H4 (cell line): ENCODE data around the gene NUMBL. TPM values are rescaled to one million over a fixed set of nuclear protein-coding genes. Genes with fewer than 3 reads are reported as not detected.

Source experiments
- DNase-seq: peaks from one replicate; pipeline ENCODE4 v3.0.0-alpha.2; 2015; ENCODE audit warnings: low spot score
- total RNA-seq: library from RNA; depleted of rRNA; stranded (reverse); fragments of >200 nt; shearing (Covaris generic); gene quantifications from 2 replicates; pipeline ENCODE4 v1.2.3, GENCODE V29; 2014

The NUMBL gene
- total RNA-seq, 1 experiment from 2014 or later, result 18.4 TPM

DNA sequence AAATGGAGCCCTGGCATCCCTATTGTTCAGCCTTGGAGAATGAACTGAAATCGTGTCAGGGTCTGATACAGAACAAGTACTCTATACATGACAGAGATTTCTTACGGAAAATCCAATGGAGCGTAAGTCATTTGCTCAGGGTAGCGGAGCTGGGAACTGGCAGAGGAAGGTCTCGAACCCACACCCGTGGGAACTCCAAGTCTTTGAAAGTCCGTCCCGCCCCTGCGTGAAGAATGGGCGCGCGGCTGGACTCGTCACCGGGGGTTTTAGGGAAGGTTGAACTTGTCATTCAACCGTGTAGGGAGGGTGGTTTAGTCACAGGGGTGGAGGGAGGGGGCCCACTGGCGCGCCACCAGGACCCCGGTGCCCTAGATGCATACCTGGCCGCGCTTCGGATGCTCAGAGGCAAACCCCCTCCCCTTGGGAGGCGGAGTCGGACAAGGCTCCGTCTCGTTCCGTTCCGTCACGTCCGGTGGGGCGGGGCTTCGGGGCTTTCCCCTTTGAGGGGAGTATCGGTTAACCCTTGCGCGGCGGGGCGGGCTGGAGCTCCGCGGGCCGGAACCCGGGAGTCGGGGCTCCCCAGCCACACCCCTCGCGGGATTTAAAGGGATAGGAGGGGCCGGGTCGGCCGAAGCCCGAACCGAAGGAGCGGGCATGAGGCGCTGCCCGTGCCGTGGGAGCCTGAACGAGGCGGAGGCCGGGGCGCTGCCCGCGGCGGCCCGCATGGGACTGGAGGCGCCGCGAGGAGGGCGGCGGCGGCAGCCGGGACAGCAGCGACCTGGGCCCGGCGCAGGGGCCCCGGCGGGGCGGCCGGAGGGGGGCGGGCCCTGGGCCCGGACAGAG lies 26.3 kb upstream of the NUMBL start, which contains the start of the genes COQ8B and ITPKC:
Gene COQ8B, minus strand, starts transcription at position 405 of the 843 bp plus-strand sequence. CDS start 2,254 bp downstream, outside the sequence.
Gene ITPKC, plus strand, starts transcription at position 631 of the 843 bp plus-strand sequence. Its CDS starts 24 bp downstream, at position 655.
- peak; percentile 95 for DNase-seq

DNA sequence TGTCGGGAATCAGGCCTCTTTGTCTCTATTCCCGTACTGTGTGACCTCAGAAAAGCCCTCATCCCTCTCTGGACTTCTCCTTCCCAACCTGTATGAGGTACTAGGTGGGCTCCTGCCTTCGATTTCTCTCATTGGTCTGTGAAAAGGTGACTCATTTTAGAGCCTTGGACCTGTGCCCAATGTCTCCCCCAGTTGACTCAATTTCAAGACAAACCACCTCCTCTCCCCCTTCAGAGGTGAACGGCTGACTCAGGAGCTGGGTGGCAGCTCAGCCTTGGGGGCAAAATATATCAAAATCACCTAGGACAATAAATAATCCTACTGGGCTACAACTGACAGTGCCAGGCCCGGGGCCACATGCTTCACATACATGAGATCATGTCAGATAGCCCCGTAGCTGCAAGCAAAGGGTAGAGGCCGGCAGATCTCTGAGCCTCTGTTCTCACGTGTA lies 25.6 kb upstream of the NUMBL start:
- DNase-seq, result no peak

DNA sequence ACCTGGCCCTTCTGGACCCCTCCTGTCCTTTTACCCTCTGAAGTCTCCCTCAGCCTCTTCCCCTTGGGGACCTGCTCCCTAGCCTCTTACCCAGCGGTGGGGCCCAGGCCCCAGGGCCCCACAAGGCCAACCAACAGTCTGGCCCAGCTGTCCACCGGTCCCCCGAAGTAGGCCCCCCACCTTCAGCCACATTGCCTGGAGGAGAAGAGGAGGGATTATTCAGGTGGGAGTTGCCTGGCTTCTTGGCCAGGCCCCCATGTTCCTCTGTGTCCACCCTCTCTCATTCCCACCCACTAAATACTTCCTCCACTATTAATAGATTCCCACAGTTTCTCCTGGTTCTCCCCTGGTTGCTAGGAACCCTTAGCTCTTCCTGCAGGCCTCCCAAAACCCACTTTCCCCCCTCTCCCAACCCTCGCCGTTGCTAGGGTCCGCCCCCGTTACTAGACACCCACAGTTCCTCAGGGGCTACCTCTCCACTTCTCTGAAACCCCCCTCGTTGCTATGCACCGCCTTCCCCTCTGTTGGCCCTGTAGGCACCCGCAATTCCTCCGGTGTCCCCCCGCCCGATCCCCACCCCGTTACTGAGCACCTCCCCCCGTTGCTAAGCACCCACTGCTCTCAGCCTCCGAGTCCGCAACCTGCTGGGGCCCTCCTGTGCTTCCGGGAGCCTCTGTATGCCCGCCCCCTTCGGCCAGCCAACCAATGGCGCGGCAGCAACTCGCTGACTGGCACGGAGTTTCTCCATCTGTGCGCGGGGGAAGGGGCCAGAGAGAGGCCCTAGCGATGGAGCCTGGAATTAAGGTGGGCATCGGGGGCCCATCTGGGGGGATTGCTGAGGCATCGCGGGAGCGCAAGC lies 24.2 kb upstream of the NUMBL start:
- DNase-seq, result peak; percentile 93

DNA sequence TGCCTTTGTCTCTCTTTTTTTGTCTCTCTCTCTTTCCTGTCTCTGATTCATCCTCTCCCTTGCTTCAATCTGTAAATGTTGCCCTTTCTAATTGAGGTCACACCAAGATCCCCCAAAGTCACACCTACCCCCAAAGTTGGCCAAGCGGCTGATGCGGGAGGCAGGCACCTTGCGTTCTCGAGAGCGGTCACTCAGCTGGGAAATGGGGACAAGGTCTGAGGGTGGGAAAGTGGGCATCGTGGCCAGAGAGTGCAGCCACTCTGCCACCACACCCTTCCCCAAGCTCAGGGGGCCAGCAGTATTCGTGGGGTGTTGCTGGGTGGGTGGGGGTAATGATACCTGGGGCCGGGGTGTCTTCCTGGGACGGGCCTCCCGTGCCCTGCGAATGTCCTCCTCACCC lies 23.5 kb upstream of the NUMBL start:
- DNase-seq, result no peak

DNA sequence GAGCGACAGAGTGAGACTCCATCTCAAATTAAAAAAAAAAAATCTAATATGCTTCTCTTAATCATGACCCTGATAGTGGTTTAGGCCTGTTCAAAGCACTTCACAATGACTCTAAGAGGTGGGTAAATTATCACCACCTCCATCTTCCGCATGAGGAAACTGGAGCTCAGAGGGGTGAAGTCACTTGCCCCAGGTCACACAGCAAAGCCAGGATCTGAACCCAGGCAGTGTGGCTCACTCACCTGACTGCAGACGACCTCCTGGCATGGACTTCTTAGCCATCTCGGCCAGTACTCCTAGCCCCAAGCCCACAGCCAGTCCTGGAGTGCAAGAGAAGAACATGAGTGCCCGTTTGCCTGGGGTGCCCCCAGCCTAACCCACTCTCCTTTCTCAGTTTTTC lies 19.4 kb upstream of the NUMBL start:
- no peak for DNase-seq

DNA sequence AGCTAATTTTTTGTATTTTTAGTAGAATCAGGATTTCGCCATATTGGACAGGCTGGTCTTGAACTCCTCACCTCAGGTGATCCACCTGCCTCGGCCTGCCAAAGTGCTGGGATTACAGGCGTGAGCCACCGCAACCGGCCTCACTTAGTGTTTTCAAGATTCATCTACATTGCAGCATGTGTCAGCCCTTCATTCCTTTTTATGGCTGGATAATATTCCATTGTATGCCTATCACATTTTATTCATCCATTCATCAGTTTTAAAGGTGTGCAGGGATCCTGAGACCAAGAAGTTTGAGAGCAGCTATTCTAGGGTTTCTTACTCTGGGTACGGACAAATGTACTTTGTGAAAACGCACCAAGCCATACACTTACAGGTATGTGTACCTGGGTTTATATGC lies 17.2 kb upstream of the NUMBL start:
- no peak for DNase-seq

DNA sequence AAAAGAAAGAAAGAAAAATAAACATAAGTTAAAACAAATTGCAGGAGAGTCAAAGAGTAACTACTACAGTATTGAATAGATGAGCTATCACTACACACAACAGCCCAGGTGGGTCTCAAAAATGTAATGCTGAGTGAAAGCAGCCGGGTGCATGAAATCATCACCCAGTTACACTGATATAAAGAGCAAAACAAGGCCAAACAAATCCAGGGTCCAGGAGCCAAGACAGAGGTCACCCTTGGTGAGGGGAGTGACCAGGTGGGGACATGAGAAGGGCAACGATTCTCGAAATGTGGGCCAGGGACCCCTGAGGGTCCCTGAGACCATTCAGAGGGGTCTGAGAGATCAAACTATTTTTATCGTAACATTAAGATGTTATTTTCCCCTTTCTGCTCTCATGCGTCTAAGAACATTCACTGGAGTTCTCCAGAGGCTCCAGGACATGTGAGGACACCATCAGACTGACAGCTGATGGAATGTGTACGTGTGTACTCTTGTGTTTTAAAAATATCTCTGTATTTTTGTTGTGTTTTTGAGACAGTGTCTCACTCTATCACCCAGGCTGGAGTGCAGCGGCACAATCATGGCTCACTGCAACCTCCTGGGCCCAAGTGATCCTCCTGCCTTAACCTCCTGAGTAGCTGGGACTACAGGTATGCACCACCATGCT lies 15.6 kb upstream of the NUMBL start:
- DNase-seq, result no peak

DNA sequence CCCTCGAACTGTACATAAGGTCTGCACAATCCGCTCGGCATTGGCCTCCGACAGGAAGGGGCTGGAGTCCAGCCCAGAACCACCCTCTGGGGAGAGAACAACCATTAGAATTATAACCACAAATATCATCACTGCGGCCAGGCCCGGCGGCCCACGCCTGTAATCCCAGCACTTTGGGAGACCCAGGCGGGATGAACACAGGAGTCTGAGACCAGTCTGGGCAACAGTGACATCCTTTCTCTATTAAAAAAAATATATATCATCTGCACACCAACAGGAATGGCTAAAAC lies 14.9 kb upstream of the NUMBL start:
- no peak for DNase-seq

DNA sequence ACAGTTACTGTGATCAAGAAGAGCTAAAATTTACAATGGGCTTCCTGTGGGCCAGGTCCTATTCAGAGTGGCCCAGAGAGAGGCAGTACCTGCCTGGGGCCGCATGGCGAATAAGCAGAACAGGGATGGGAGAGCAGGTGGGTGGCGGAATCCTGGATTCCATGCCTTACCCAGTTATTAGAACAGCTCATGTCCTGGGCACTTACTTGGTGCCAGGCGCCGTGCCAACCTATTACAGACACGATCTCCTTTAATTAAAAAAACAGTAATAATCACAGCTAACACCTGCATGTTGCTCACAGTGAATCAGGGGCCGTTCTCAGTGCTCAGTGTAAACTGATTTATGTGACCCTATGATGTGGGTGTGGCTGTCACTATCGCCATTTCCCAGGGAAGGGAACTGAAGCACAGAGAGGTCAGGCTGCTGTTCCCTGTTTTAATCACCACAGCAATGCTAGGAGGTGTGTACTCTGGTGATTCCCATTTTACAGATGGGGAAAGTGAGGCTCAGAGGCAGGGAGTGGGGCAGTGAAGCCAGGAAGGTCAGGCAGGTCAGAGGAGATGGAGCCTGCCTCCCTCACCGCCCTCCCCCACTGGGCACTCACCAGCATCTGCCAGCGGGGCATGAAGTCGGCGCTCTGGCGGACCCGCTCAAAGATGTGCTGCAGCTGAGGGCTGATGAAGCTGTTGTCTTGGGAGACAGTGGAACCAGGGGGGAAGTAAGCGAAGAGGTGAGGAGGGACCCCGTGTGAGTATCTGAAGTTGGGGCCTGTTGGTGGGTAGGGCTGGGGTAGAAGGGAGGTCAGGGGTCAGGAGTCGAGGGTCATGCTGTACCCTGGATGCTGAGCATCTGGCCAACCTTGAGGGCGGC lies 14.3 kb upstream of the NUMBL start:
- DNase-seq, result no peak

DNA sequence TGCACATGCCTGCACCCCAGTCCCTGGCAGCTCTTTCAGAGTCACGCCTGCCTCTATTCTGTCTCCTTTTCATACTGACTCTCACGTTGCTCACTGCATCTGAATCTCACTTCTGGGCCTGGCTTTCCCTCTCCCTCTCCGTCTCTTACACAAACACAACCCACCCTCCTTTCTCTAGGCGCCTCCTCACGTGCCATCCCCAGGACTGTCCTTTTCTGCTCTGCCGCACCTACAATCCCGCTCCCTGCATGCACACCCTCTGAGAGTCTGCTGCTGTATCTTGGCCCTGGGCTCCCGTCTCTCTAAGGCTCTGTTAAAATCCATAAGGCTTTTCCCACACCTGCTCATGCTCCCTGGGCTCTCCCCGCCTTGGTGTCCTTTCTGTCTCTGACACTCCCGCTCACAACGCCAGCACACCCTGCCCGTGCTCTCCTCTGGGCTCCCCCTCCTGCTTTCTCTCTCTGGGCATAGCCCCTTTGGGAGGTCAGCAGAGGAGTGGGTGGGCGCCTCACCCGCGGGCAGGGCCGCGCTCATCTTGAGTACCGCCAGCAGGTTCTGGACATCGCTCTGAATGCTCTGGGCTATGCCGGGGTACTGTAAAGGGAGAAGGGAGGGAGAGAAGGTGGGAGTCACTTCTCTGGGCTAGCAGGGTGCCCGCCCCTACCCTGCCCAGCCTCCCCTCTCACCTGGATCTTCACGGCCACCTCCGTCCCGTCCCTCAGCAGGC lies 12.7 kb upstream of the NUMBL start:
- DNase-seq, result no peak

DNA sequence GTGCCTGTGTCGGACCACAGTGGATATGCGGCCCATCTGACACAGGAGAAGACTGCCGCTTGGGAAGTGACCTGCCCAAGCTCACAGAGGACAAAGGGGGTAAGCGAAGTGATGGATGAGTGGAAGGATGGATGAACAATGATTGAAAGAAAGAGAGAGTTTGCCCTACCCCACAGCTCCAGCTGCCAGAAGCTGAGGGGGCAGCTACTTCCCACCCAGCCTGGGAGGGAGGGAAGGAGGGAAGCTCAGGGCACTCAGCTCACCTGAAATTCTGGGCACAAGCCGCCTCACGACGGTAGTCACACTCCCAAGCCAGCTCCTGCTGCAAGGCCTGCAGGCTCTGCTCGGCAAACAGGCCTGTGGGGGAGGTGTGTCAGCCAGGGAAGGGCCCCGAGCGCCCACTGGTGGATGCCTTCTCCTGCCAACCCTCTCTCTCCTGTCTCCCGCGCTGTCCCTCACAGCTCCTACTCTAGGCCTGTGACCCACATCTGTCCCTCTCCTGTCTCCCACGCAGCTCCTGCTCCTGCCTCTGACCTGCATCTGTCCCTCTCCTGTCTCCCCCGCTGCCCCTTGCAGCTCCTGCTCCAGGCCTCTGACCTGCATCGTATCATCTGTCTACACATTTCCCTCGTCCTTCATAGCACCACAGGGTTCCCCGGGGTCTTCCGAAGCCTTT lies 12.0 kb upstream of the NUMBL start:
- no peak for DNase-seq

DNA sequence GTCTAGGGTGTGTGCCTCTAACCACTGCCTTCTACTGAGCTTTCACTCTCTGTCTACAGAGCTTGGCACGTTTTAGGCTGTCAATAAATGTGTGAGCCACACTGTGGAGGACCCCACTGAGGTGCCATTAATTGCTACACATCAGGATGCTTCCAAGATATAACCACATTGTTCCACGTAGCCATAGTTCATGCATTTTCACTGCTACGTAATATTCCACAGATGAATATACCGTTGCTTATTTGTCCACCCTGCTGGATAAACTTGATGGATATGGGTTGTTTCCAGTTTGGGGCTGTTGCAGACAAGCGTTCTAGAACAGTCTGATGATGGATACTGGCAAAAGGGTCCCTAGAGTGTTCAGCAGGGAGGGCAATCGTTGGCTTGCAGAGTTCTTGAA lies 11.3 kb upstream of the NUMBL start:
- no peak for DNase-seq

DNA sequence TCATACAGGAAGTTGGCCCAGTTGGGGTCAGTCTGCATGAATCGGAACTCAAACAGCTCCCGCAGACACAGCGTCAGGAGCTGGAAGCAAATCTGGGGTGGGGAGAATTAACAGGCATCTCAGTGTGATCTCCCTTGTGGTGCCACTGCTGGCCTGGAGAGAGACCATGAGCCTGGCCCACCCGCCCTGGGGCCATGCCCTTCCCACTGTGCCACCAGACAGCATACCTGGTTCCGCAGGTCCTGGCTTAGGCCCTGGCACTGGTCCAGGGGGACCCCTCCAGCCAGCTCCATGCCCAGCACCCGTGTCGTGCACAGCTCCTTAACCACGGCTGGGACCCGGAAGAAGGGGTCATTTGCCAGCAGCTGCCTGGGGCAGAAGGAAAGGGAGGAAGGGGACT lies 9.6 kb upstream of the NUMBL start:
- DNase-seq, result no peak

DNA sequence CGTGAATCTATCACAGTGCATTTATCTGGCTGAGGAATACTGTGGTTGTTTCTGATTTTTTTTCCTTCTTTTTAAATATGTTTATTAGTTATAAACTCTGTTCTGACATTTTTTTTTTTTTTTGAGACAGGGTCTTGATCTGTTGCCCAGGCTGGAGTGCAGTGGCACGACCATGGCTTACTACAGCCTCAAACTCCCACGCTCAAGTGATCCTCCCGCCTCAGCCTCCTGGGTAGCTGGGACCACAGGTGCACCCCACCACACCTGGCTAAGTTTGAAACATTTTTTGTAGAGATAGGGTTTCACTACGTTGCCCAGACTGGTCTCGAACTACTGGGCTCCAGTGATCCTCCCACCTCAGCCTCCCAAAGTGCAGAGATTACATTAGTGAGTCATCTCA lies 6.6 kb upstream of the NUMBL start:
- no peak for DNase-seq

DNA sequence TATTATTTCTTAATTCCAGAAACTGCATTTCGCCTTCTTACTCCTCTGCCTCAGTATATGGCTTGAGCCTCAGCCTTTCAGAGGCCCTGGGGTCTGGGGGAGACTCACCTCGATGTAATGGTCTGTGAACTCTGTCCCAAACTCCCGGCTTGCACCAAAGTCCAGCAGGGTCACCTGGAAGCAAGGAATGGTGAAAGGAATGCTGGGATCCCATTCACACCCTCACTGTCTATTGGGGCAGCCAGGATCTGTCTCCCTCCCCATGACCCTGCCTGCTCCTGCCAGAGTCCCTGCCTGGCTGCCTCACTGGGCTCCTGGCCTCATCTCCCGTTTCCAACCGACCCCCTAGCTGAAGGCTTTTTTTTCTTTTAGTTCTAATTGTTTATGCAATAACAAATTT lies 5.4 kb upstream of the NUMBL start:
- DNase-seq, result no peak

DNA sequence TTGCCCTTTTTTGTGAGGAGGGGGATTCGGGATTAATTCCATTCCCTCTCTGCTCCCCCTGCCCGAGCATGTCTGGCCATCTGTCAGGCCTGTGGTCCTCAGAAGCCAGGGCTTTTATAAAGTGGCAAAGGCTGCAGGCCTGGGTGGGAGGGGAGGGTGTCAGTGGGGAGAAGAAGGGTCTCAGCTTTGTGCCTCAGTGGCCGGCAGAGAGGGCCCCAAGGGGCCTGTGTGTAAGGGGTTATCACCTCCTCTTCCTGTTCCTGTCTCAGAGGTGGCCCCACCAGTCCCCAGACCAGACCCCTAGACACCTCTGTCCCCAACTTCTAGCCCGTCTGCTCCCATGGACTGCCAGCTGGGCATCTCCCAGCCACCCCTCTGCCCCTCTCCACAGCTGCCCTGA lies 3.4 kb upstream of the NUMBL start:
- DNase-seq, result no peak

DNA sequence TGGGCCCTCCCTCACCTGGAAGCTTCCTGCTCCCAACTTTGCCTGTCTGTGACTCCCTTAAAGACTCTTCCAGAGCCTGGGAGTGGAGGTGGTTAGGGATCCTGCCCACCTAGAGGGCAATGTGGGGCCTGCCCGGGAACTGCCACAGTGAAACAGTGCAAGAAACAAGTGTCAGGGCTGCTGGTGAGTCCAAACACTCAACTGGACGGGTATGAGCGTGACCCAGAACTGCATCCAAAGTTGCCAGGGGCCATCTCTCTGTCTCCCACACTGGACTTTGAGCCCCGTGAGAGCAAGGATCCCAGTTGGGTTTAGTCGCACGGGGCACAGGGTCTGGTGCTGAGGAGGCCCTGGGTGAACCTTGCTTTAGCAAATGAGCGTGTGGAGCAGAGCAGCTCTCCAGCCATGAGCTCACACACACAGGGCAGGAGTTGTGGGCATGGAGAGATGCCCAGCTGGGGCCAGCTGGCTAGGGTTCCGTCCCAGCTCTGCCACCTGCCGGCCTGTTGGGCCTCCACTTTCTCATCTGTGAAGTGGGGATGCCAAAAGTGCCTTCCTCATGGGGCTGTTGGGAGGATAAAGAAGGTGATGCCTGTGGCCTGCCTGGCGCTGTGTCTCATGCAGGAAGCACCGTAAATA lies 2.8 kb upstream of the NUMBL start:
- no peak for DNase-seq

DNA sequence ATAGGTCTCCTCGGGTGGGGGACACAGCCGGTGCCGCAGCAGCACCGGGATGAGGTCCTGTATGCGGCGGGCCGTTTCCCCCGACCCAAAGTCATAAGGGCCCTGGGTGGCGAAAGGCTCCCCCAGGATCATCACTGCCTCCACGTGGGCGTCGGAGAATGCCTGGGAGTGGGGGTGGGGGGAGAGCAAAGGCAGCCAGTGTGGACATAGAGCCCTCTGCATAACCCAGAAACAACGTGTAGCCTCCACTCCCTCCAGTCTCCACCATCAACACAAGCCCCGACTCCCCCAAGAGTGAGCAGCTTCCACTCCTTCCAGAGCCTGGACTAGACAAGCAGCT lies 1.7 kb upstream of the NUMBL start:
- no peak for DNase-seq

DNA sequence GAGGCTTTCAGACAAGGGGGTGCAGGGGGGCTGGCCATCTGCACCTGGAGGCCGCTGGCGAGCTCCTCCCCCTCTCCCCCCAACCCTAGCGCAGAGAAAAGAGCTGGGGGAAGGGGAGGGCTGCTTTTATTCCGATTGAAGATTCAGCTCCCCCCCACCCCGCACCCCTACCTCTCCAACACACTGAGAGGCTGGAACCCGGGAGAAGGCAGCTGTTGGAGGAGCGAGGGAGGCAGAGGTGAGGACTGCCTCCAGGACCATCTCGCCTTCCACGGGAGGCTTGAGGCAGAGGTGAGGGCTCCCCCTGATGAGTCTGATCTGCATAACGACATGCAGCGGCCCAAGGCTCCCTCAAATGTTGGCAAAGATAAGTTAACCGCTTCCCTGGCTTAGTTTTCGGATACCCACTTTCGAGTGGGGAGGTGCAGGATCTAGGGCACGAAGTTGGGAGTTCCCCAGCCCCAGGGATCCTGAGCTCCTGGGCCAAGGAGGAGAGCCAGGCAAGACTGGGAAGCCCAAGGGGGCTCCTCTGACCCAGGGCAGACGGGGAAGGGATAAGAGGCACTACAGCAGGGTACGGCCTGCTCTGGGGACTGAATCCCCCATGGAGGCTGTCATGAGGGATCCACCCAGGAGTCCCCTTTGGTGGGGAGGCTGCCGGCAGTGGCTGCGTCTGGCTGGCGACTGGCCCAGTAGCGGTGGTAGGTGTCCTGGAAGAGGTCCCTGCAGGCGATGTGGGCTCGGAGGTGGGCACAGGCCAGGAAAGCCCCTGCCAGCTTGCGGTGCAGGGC lies 1.2 kb upstream of the NUMBL start:
- DNase-seq, result no peak
